Measurements from ENCODE around the gene CD300LD.

DNA sequence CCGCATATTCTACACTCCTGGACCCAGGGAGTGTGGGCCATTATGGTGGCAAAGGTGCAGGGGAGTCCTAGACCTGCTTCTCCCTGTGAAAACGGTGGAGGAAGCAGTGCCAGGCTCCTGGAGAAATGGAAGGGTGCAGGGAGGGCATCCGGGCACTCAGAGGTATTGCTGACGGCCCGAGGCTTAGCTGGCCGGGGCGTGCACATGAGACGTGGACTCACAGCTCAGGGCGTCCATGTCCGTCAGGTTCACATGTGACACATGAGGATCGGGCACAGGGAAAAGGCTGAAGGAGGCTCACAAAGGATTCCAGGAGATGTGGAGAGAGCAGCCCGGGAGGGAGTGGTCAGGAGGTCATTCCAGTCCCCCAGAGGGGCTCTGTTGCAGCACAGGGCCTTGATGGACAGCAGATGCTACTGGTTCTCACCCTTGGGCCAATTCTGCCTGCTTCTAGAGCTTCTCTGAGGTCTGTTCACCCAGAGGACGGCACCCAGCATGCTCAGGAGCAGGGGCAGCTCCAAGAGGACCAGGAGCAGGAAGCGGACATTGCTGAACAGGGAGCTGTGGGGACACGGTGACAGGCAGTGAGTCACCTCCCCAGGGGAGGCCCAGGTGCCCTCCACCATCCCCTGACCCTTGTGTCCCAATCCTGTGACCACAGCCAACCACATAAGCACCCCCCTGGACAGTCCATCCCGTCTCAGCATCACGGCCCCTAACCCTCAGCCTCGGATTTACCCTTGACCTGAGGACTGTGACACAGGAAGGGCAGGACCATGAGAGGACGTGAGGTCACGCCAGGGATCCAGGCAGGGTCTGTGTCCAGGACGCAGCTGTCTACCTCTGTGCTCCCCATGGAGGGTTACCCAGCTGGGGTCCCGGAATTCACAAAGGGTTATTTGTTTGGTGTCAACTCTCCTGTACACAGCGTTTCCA, 50.6 kb downstream of the CD300LD start:
- TF ChIP-seq, protein P1, sequence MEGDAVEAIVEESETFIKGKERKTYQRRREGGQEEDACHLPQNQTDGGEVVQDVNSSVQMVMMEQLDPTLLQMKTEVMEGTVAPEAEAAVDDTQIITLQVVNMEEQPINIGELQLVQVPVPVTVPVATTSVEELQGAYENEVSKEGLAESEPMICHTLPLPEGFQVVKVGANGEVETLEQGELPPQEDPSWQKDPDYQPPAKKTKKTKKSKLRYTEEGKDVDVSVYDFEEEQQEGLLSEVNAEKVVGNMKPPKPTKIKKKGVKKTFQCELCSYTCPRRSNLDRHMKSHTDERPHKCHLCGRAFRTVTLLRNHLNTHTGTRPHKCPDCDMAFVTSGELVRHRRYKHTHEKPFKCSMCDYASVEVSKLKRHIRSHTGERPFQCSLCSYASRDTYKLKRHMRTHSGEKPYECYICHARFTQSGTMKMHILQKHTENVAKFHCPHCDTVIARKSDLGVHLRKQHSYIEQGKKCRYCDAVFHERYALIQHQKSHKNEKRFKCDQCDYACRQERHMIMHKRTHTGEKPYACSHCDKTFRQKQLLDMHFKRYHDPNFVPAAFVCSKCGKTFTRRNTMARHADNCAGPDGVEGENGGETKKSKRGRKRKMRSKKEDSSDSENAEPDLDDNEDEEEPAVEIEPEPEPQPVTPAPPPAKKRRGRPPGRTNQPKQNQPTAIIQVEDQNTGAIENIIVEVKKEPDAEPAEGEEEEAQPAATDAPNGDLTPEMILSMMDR (IDR thresholded peaks at IDR 0.05), result no peak
- TF ChIP-seq POLR2AphosphoS5 (IDR thresholded peaks at IDR 0.05; ENCODE audit: low read depth, low read length) (no peak), SIN3A (IDR thresholded peaks at IDR 0.05; ENCODE audit: borderline replicate concordance, insufficient read depth, low read depth, low read length) (no peak)
- TF ChIP-seq, protein P2, sequence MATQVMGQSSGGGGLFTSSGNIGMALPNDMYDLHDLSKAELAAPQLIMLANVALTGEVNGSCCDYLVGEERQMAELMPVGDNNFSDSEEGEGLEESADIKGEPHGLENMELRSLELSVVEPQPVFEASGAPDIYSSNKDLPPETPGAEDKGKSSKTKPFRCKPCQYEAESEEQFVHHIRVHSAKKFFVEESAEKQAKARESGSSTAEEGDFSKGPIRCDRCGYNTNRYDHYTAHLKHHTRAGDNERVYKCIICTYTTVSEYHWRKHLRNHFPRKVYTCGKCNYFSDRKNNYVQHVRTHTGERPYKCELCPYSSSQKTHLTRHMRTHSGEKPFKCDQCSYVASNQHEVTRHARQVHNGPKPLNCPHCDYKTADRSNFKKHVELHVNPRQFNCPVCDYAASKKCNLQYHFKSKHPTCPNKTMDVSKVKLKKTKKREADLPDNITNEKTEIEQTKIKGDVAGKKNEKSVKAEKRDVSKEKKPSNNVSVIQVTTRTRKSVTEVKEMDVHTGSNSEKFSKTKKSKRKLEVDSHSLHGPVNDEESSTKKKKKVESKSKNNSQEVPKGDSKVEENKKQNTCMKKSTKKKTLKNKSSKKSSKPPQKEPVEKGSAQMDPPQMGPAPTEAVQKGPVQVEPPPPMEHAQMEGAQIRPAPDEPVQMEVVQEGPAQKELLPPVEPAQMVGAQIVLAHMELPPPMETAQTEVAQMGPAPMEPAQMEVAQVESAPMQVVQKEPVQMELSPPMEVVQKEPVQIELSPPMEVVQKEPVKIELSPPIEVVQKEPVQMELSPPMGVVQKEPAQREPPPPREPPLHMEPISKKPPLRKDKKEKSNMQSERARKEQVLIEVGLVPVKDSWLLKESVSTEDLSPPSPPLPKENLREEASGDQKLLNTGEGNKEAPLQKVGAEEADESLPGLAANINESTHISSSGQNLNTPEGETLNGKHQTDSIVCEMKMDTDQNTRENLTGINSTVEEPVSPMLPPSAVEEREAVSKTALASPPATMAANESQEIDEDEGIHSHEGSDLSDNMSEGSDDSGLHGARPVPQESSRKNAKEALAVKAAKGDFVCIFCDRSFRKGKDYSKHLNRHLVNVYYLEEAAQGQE (IDR thresholded peaks at IDR 0.05; ENCODE audit: insufficient read depth in 1 of 2, low read depth in 2 of 2, low read length in 1 of 2), result no peak

Measured in Panc1 (cell line).